ENCODE data around the gene LARP6. TPM values are rescaled to one million over a fixed set of nuclear protein-coding genes. Genes with fewer than 3 reads are reported as not detected.

The LARP6 gene
- total and polyA plus RNA-seq, 2 donors (not counting 1 experiment from before 2014, with no cell fraction given): not detected

GRCh38 chr15:70783610-70784022 is 70.3 kb downstream of the LARP6 start:
- no peaks in the 10 kb centered on the region for H3K79me2 ChIP-seq (ENCODE audit: control insufficient read depth, insufficient read depth, low read length)
- TF ChIP-seq CTCF (IDR thresholded peaks at IDR 0.05) (no peak), EZH2 (IDR thresholded peaks at IDR 0.05; ENCODE audit: borderline replicate concordance, insufficient read depth, low read depth, low read length, poor library complexity, severe bottlenecking) (no peak)
- no peaks in the 10 kb centered on the region for H3K9me3 ChIP-seq (ENCODE audit: control extremely low read depth in 1 of 3, control insufficient read depth in 2 of 3, insufficient read depth in 1 of 3, low read length in 2 of 3)
- H4K20me1 ChIP-seq (ENCODE audit: control insufficient read depth, insufficient read depth, low read length, poor library complexity, severe bottlenecking): no peaks in the 10 kb centered on the region
- 94% methylated on average over 1 of the region's 6 CpGs for WGBS (ENCODE audit: insufficient coverage)
- H3K4me1 Mint-ChIP-seq: no peaks in the 10 kb centered on the region
- POLR2A ChIA-PET: no interaction called here
- H3K27ac Mint-ChIP-seq: no peak overlapping the region
- intact Hi-C loops (cut with micrococcal nuclease): no loop called here
- DNase-seq: no peak
- H3K27ac ChIP-seq (ENCODE audit: low read length in 2 of 2): no peak overlapping the region
- H3K4me2 ChIP-seq (replicated peaks; ENCODE audit: low read depth, low read length, poor library complexity, severe bottlenecking): no peak overlapping the region
- H2AFZ ChIP-seq (ENCODE audit: insufficient read depth, low read depth, low read length, poor library complexity, severe bottlenecking): no peak overlapping the region
- H3K4me3 Mint-ChIP-seq: no peak overlapping the region
- H3K4me1 ChIP-seq (ENCODE audit: control insufficient read depth in 2 of 2, insufficient read depth in 2 of 2, low read length in 2 of 2): no peaks in the 10 kb centered on the region
- CTCF ChIA-PET: no interaction called here
- no peaks in the 10 kb centered on the region for H3K36me3 ChIP-seq (replicated peaks in 1 of 2; ENCODE audit: control extremely low read depth in 1 of 2, control insufficient read depth in 1 of 2, extremely low read depth in 1 of 2, insufficient read depth in 2 of 2, low read length in 1 of 2)
- H3K9ac ChIP-seq (ENCODE audit: low read length): no peak overlapping the region
- no peaks in the 10 kb centered on the region for H3K9me3 Mint-ChIP-seq (ENCODE audit: insufficient read depth)
- peaks cover 0 to 3% (median 0%) of the 10 kb centered on the region in 4 experiments for H3K27me3 ChIP-seq (replicated peaks in 1 of 4; ENCODE audit: control extremely low read depth in 1 of 4, control insufficient read depth in 3 of 4, insufficient read depth in 4 of 4, low read length in 3 of 4)
- no peak overlapping the region for H3K4me3 ChIP-seq (ENCODE audit: control extremely low read depth in 1 of 5, extremely low read depth in 1 of 5, insufficient read depth in 1 of 5, low read depth in 2 of 5, low read length in 4 of 5)
- peaks cover 27% of the 10 kb centered on the region for H3K27me3 Mint-ChIP-seq
- no peak for ATAC-seq (ENCODE audit: low read depth)

GRCh38 chr15:70783041-70783440 is 70.9 kb downstream of the LARP6 start:
- peaks cover 25% of the 10 kb centered on the region for H3K27me3 Mint-ChIP-seq
- Histone ChIP-seq H3K79me2 (ENCODE audit: control insufficient read depth, insufficient read depth, low read length) (no peaks in the 10 kb centered on the region), H3K9me3 (ENCODE audit: control extremely low read depth in 1 of 3, control insufficient read depth in 2 of 3, insufficient read depth in 1 of 3, low read length in 2 of 3) (no peaks in the 10 kb centered on the region), H3K4me2 (replicated peaks; ENCODE audit: low read depth, low read length, poor library complexity, severe bottlenecking) (no peak overlapping the region), H3K27me3 (replicated peaks in 1 of 4; ENCODE audit: control extremely low read depth in 1 of 4, control insufficient read depth in 3 of 4, insufficient read depth in 4 of 4, low read length in 3 of 4) (peaks cover 0 to 3% (median 0%) of the 10 kb centered on the region in 4 experiments), H2AFZ (ENCODE audit: insufficient read depth, low read depth, low read length, poor library complexity, severe bottlenecking) (no peak overlapping the region), H4K20me1 (ENCODE audit: control insufficient read depth, insufficient read depth, low read length, poor library complexity, severe bottlenecking) (no peaks in the 10 kb centered on the region), H3K36me3 (replicated peaks in 1 of 2; ENCODE audit: control extremely low read depth in 1 of 2, control insufficient read depth in 1 of 2, extremely low read depth in 1 of 2, insufficient read depth in 2 of 2, low read length in 1 of 2) (no peaks in the 10 kb centered on the region), H3K27ac (ENCODE audit: low read length in 2 of 2) (no peak overlapping the region), H3K9ac (ENCODE audit: low read length) (no peak overlapping the region), H3K4me3 (ENCODE audit: control extremely low read depth in 1 of 5, extremely low read depth in 1 of 5, insufficient read depth in 1 of 5, low read depth in 2 of 5, low read length in 4 of 5) (no peak overlapping the region), H3K4me1 (ENCODE audit: control insufficient read depth in 2 of 2, insufficient read depth in 2 of 2, low read length in 2 of 2) (no peaks in the 10 kb centered on the region)
- WGBS (ENCODE audit: insufficient coverage): no CpG with 5 or more reads among the region's 3 CpGs
- ChIA-PET CTCF (no interaction called here), POLR2A (interaction anchor here (0.7 kb wide), 1 partner anchor 11 kb away, joined by 3 read pairs; no protein-coding TSS in a partner anchor)
- no peak for ATAC-seq (ENCODE audit: low read depth)
- no peak for DNase-seq
- TF ChIP-seq EZH2 (IDR thresholded peaks at IDR 0.05; ENCODE audit: borderline replicate concordance, insufficient read depth, low read depth, low read length, poor library complexity, severe bottlenecking) (no peak), CTCF (IDR thresholded peaks at IDR 0.05) (no peak)
- no peaks in the 10 kb centered on the region for H3K9me3 Mint-ChIP-seq (ENCODE audit: insufficient read depth)
- no peak overlapping the region for H3K4me3 Mint-ChIP-seq
- H3K27ac Mint-ChIP-seq: no peak overlapping the region
- H3K4me1 Mint-ChIP-seq: no peaks in the 10 kb centered on the region
- intact Hi-C loops (cut with micrococcal nuclease): no loop called here
